A673 (cell line): ENCODE data around the gene FUZ. TPM values are rescaled to one million over a fixed set of nuclear protein-coding genes. Genes with fewer than 3 reads are reported as not detected.

Experiments used
- BruUV-seq: library from RNA; stranded (reverse); fragments of 400-500 nt; replicated peaks from 2 replicates; lab custom pipeline; 2021; lab: Mats Ljungman, UMichigan
- CTCF ChIA-PET: fragments of 300-600 bp; sonication (Branson Sonifier 250); formaldehyde crosslinking; loops from one replicate; lab custom pipeline; 2022; ENCODE audit warnings: antibody characterized with exemption; lab: Charles Lee
- POLR2A ChIA-PET: fragments of 300-600 bp; sonication (Branson Sonifier 250); formaldehyde crosslinking; loops from one replicate; lab custom pipeline; 2022; ENCODE audit warnings: antibody characterized with exemption; ENCODE audit not compliant: low non-redundant PET; lab: Charles Lee
- DNase-seq: peaks from one replicate; pipeline ENCODE4 v3.0.0-alpha.2; 2015; ENCODE audit warnings: low spot score
- H3K27ac ChIP-seq: fragments of 200-600 bp; sonication (generic); 2 replicates; pipeline ENCODE4 v1.5.1; 2016; ENCODE audit warnings: mixed run types, low read depth, mild to moderate bottlenecking, mixed read lengths, antibody characterized with exemption, low read length; ENCODE audit not compliant: poor library complexity, severe bottlenecking
- H3K27me3 ChIP-seq: fragments of 200-600 bp; sonication (generic); replicated peaks from 2 replicates; pipeline ENCODE4 v1.6.1; 2017; ENCODE audit warnings: mixed run types, low read depth, mild to moderate bottlenecking, mixed read lengths, antibody characterized with exemption, low read length; ENCODE audit not compliant: insufficient read depth, poor library complexity
- H3K36me3 ChIP-seq: fragments of 200-600 bp; sonication (generic); 2 replicates; pipeline ENCODE4 v1.6.1; 2016; ENCODE audit warnings: mixed run types, mild to moderate bottlenecking, mixed read lengths, antibody characterized with exemption, low read length; ENCODE audit not compliant: insufficient read depth, poor library complexity, severe bottlenecking
- H3K4me1 ChIP-seq: fragments of 200-600 bp; sonication (generic); 2 replicates; pipeline ENCODE4 v1.6.1; 2017; ENCODE audit warnings: mixed run types, mild to moderate bottlenecking, mixed read lengths, antibody characterized with exemption, low read length; ENCODE audit not compliant: insufficient read depth, poor library complexity, severe bottlenecking
- H3K4me3 ChIP-seq: fragments of 200-600 bp; sonication (generic); 2 replicates; pipeline ENCODE4 v1.5.1; 2016; ENCODE audit warnings: low read depth, mixed run types, mild to moderate bottlenecking, mixed read lengths, low read length; ENCODE audit not compliant: poor library complexity, severe bottlenecking
- H3K9me3 ChIP-seq: fragments of 200-600 bp; sonication (generic); 2 replicates; pipeline ENCODE4 v1.6.1; 2016; ENCODE audit warnings: mixed run types, low read depth, mild to moderate bottlenecking, mixed read lengths, antibody characterized with exemption, low read length; ENCODE audit not compliant: poor library complexity, severe bottlenecking
- CTCF ChIP-seq: fragments of 300-800, 200-600 bp; sonication (generic); conservative IDR thresholded peaks from 2 replicates; pipeline ENCODE4 v1.5.1; 2017; ENCODE audit warnings: low read depth, mild to moderate bottlenecking, antibody characterized with exemption, low read length, moderate library complexity, mixed read lengths
- EZH2 ChIP-seq: fragments of 200-600 bp; sonication (generic); IDR thresholded peaks from 2 replicates; pipeline ENCODE4 v1.6.1; 2017; ENCODE audit warnings: borderline replicate concordance, low read depth, mild to moderate bottlenecking, mixed read lengths, antibody characterized with exemption, low read length; ENCODE audit not compliant: poor library complexity, severe bottlenecking
- intact Hi-C: fragments of 100-400 bp; cut with micrococcal nuclease; formaldehyde crosslinking; loops from one replicate; pipeline ENCODE4 v1.10.0; 2022; ENCODE audit not compliant: unreplicated experiment
- total RNA-seq: library from RNA; stranded (reverse); gene quantifications from 2 replicates; pipeline ENCODE4 v1.2.3, GENCODE V29; 2021

The FUZ gene
- total RNA-seq, 1 experiment from 2014 or later = 53.0 TPM

- H3K27me3 ChIP-seq = no peaks in the 10 kb centered on the region
- no peak for DNase-seq
- H3K4me1 ChIP-seq = no peaks in the 10 kb centered on the region
- BruUV-seq = no TSS peak
- CTCF ChIA-PET = no interaction called here
- intact Hi-C loops = no loop called here
- POLR2A ChIA-PET = no interaction called here
- H3K27ac ChIP-seq = no peak overlapping the region
- H3K4me3 ChIP-seq = no peak overlapping the region
- TF ChIP-seq CTCF = no peak
- H3K9me3 ChIP-seq = no peaks in the 10 kb centered on the region
- H3K36me3 ChIP-seq = peaks cover 44% of the 10 kb centered on the region
These were observed 16.6 kb upstream of the FUZ start for GRCh38 chr19:49829721-49830120.

- ChIA-PET CTCF (no interaction called here), POLR2A (no interaction called here)
- Histone ChIP-seq H3K27me3 (no peaks in the 10 kb centered on the region), H3K27ac (no peak overlapping the region), H3K36me3 (peaks cover 42% of the 10 kb centered on the region), H3K4me3 (no peak overlapping the region), H3K9me3 (no peaks in the 10 kb centered on the region), H3K4me1 (no peaks in the 10 kb centered on the region)
- DNase-seq = no peak
- intact Hi-C loops = no loop called here
- no TSS peak for BruUV-seq
- TF ChIP-seq CTCF = no peak
- TF ChIP-seq EZH2 = no peak
These were observed 16.1 kb upstream of the FUZ start for GRCh38 chr19:49829200-49829599.

- intact Hi-C loops = no loop called here
- ChIA-PET POLR2A (no interaction called here), CTCF (no interaction called here)
- BruUV-seq = no TSS peak
- H3K4me1 ChIP-seq = no peaks in the 10 kb centered on the region
- no peaks in the 10 kb centered on the region for H3K27me3 ChIP-seq
- no peak for DNase-seq
- no peaks in the 10 kb centered on the region for H3K9me3 ChIP-seq
- no peak overlapping the region for H3K4me3 ChIP-seq
- H3K36me3 ChIP-seq = peaks cover 39% of the 10 kb centered on the region
- TF ChIP-seq EZH2 = no peak
- H3K27ac ChIP-seq = no peak overlapping the region
These were observed 13.9 kb upstream of the FUZ start for GRCh38 chr19:49827034-49827433.

- Histone ChIP-seq H3K9me3 (no peaks in the 10 kb centered on the region), H3K4me1 (no peaks in the 10 kb centered on the region), H3K36me3 (peaks cover 28% of the 10 kb centered on the region), H3K4me3 (no peak overlapping the region), H3K27ac (no peak overlapping the region), H3K27me3 (no peaks in the 10 kb centered on the region)
- no peak for DNase-seq
- ChIA-PET POLR2A (no interaction called here), CTCF (no interaction called here)
- intact Hi-C loops = no loop called here
- BruUV-seq = no TSS peak
- TF ChIP-seq CTCF = no peak
- TF ChIP-seq EZH2 = no peak
These were observed 11.6 kb upstream of the FUZ start for GRCh38 chr19:49824662-49825061.
